HL-60 (cell line): Measurements from ENCODE around the gene KRTAP21-3.

Source experiments
- POLR2AphosphoS5 ChIP-seq: IDR thresholded peaks from 2 replicates; pipeline ENCODE4 v1.6.1; 2012; ENCODE audit warnings: low read depth
- SPI1 ChIP-seq: IDR thresholded peaks from 2 replicates; pipeline ENCODE4 v1.6.1; 2012; ENCODE audit warnings: low read depth, mild to moderate bottlenecking, borderline replicate concordance
- TF ChIP-seq, protein P1 (sequence below): IDR thresholded peaks from 2 replicates; pipeline ENCODE4 v1.6.1; 2012; ENCODE audit warnings: low read depth; ENCODE audit not compliant: insufficient replicate concordance
- TF ChIP-seq, protein P2 (sequence below): IDR thresholded peaks from one replicate; pipeline ENCODE4 v1.5.1; 2011; ENCODE audit warnings: low read length, control low read depth, inconsistent platforms; ENCODE audit not compliant: insufficient read depth

DNA sequence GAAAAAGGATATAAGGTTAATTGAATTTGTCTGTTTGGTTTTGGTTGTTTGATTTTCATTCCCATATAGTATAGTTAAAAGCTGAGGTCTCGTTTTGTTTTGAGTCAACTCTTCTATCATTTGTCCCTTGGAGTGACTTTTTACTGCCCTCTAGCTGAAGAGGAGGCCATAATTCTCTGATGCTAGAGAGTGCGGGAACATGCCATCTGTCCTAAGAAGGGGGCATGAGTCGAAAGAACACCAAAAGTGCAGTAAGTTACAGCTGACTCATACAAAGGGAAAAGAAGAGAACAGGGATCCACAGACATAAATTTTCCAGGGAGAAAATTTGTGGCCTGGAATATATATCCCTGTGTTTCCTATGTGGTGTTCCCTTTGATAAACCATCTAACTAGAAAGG is 4.1 kb downstream of the KRTAP21-3 start:
- TF ChIP-seq, protein P1, sequence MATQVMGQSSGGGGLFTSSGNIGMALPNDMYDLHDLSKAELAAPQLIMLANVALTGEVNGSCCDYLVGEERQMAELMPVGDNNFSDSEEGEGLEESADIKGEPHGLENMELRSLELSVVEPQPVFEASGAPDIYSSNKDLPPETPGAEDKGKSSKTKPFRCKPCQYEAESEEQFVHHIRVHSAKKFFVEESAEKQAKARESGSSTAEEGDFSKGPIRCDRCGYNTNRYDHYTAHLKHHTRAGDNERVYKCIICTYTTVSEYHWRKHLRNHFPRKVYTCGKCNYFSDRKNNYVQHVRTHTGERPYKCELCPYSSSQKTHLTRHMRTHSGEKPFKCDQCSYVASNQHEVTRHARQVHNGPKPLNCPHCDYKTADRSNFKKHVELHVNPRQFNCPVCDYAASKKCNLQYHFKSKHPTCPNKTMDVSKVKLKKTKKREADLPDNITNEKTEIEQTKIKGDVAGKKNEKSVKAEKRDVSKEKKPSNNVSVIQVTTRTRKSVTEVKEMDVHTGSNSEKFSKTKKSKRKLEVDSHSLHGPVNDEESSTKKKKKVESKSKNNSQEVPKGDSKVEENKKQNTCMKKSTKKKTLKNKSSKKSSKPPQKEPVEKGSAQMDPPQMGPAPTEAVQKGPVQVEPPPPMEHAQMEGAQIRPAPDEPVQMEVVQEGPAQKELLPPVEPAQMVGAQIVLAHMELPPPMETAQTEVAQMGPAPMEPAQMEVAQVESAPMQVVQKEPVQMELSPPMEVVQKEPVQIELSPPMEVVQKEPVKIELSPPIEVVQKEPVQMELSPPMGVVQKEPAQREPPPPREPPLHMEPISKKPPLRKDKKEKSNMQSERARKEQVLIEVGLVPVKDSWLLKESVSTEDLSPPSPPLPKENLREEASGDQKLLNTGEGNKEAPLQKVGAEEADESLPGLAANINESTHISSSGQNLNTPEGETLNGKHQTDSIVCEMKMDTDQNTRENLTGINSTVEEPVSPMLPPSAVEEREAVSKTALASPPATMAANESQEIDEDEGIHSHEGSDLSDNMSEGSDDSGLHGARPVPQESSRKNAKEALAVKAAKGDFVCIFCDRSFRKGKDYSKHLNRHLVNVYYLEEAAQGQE, result no peak
- TF ChIP-seq, protein P2, sequence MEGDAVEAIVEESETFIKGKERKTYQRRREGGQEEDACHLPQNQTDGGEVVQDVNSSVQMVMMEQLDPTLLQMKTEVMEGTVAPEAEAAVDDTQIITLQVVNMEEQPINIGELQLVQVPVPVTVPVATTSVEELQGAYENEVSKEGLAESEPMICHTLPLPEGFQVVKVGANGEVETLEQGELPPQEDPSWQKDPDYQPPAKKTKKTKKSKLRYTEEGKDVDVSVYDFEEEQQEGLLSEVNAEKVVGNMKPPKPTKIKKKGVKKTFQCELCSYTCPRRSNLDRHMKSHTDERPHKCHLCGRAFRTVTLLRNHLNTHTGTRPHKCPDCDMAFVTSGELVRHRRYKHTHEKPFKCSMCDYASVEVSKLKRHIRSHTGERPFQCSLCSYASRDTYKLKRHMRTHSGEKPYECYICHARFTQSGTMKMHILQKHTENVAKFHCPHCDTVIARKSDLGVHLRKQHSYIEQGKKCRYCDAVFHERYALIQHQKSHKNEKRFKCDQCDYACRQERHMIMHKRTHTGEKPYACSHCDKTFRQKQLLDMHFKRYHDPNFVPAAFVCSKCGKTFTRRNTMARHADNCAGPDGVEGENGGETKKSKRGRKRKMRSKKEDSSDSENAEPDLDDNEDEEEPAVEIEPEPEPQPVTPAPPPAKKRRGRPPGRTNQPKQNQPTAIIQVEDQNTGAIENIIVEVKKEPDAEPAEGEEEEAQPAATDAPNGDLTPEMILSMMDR, result no peak
- TF ChIP-seq SPI1 (no peak), POLR2AphosphoS5 (no peak)
